Measurements from ENCODE around the gene CD101. TPM values are rescaled to one million over a fixed set of nuclear protein-coding genes. Genes with fewer than 3 reads are reported as not detected.

CD101 gene
- total and polyA plus RNA-seq, 2 experiments from 2014 or later: 1.2 to 1.3 TPM

DNA sequence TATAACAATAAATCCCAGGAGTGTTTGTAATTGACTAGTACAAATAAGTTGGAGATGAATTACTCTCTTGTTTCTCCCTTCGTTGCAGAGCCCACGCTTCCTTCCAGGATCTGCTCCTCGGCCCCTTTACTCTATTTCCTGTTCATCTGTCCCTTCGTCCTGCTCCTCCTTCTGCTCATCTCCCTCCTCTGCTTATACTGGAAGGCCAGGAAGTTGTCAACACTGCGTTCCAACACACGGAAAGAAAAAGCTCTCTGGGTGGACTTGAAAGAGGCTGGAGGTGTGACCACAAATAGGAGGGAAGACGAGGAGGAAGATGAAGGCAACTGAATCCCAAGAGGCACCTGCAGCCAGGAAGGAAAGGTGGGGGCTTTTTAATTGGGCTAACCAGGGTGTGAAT, 32.2 kb downstream of the CD101 start:
- H3K4me3 ChIP-seq: no peak overlapping the region
- no peaks in the 10 kb centered on the region for H3K27me3 ChIP-seq (ENCODE audit: insufficient read depth)
- no peak overlapping the region for H3K4me2 ChIP-seq
- H3K27ac Mint-ChIP-seq: no peak overlapping the region; the same call in 1 of the 2 replicates
- H3K9me2 ChIP-seq (ENCODE audit: insufficient read depth): no peaks in the 10 kb centered on the region
- H4K20me1 ChIP-seq (replicated peaks; ENCODE audit: insufficient read depth): no peaks in the 10 kb centered on the region
- no peaks in the 10 kb centered on the region for H3K36me3 ChIP-seq (ENCODE audit: insufficient read depth)
- no peaks in the 10 kb centered on the region for H3K4me1 ChIP-seq (ENCODE audit: insufficient read depth)
- no peaks in the 10 kb centered on the region for H3K27me3 Mint-ChIP-seq (ENCODE audit: insufficient read depth, low read depth, poor library complexity)
- DNase-seq (ENCODE audit: low spot score) (no peak), ATAC-seq (no peak)
- TF ChIP-seq EZH2phosphoT487 (IDR thresholded peaks at IDR 0.05; ENCODE audit: unreplicated experiment) (no peak), STAT1 (IDR thresholded peaks at IDR 0.05; ENCODE audit: unreplicated experiment) (no peak), POLR2AphosphoS5 (IDR thresholded peaks at IDR 0.05; ENCODE audit: low read depth) (no peak), NANOG (IDR thresholded peaks at IDR 0.05; ENCODE audit: borderline replicate concordance) (no peak), CREB1 (CRISPR knock-in tag; IDR thresholded peaks at IDR 0.05; ENCODE audit: low read depth) (no peak), ZNF331 (CRISPR knock-in tag; IDR thresholded peaks at IDR 0.05; ENCODE audit: low read depth) (no peak)
- H3K9me3 Mint-ChIP-seq: no peaks in the 10 kb centered on the region; the same call in 2 of the 3 replicates
- H3K79me2 ChIP-seq (replicated peaks; ENCODE audit: insufficient read depth): no peaks in the 10 kb centered on the region
- no peak overlapping the region for H2AFZ ChIP-seq
- no peaks in the 10 kb centered on the region for H3K36me3 Mint-ChIP-seq (ENCODE audit: low read depth)
- H3K27ac ChIP-seq (ENCODE audit: low read depth): no peak overlapping the region
- no peaks in the 10 kb centered on the region for H3F3A ChIP-seq (replicated peaks; ENCODE audit: low read depth)
- peaks cover 16% of the 10 kb centered on the region for H3K4me1 Mint-ChIP-seq
- no peak overlapping the region for H3K4me3 Mint-ChIP-seq

GRCh38 chr1:117034791-117035290, 33.3 kb downstream of the CD101 start:
- H3K4me1 ChIP-seq (ENCODE audit: insufficient read depth): no peaks in the 10 kb centered on the region
- ATAC-seq (peak; percentile 33), DNase-seq (ENCODE audit: low spot score) (no peak)
- Mint-ChIP-seq H3K4me3 (no peak overlapping the region), H3K27ac (no peak overlapping the region), H3K36me3 (ENCODE audit: low read depth) (no peaks in the 10 kb centered on the region), H3K4me1 (peaks cover 16% of the 10 kb centered on the region), H3K27me3 (ENCODE audit: insufficient read depth, low read depth, poor library complexity) (no peaks in the 10 kb centered on the region), H3K9me3 (no peaks in the 10 kb centered on the region; the same call in 2 of the 3 replicates)
- H3K79me2 ChIP-seq (replicated peaks; ENCODE audit: insufficient read depth): no peaks in the 10 kb centered on the region
- no peak overlapping the region for H2AFZ ChIP-seq
- H3K9me2 ChIP-seq (ENCODE audit: insufficient read depth): no peaks in the 10 kb centered on the region
- H3K4me2 ChIP-seq: 0 out of 2 replicates have a peak overlapping the region, but pooled peaks have one; percentile 15
- no peak overlapping the region for H3K27ac ChIP-seq (ENCODE audit: low read depth)
- H3K4me3 ChIP-seq: no peak overlapping the region
- no peaks in the 10 kb centered on the region for H3K27me3 ChIP-seq (ENCODE audit: insufficient read depth)
- H3K36me3 ChIP-seq (ENCODE audit: insufficient read depth): no peaks in the 10 kb centered on the region
- no peaks in the 10 kb centered on the region for H3F3A ChIP-seq (replicated peaks; ENCODE audit: low read depth)
- H4K20me1 ChIP-seq (replicated peaks; ENCODE audit: insufficient read depth): no peaks in the 10 kb centered on the region
- TF ChIP-seq ZNF114 (CRISPR knock-in tag; IDR thresholded peaks at IDR 0.05): no peak
- no peak for TF ChIP-seq NANOG (IDR thresholded peaks at IDR 0.05; ENCODE audit: borderline replicate concordance)
- no peak for TF ChIP-seq EZH2 (IDR thresholded peaks at IDR 0.05; ENCODE audit: low read depth, unreplicated experiment)
- no peak for TF ChIP-seq ETS1 (IDR thresholded peaks at IDR 0.05)
- no peak for TF ChIP-seq POLR2AphosphoS5 (IDR thresholded peaks at IDR 0.05; ENCODE audit: low read depth)
- TF ChIP-seq CREB1 (CRISPR knock-in tag; IDR thresholded peaks at IDR 0.05; ENCODE audit: low read depth): no peak
- no peak for TF ChIP-seq EZH2phosphoT487 (IDR thresholded peaks at IDR 0.05; ENCODE audit: unreplicated experiment)
- TF ChIP-seq, protein P1, sequence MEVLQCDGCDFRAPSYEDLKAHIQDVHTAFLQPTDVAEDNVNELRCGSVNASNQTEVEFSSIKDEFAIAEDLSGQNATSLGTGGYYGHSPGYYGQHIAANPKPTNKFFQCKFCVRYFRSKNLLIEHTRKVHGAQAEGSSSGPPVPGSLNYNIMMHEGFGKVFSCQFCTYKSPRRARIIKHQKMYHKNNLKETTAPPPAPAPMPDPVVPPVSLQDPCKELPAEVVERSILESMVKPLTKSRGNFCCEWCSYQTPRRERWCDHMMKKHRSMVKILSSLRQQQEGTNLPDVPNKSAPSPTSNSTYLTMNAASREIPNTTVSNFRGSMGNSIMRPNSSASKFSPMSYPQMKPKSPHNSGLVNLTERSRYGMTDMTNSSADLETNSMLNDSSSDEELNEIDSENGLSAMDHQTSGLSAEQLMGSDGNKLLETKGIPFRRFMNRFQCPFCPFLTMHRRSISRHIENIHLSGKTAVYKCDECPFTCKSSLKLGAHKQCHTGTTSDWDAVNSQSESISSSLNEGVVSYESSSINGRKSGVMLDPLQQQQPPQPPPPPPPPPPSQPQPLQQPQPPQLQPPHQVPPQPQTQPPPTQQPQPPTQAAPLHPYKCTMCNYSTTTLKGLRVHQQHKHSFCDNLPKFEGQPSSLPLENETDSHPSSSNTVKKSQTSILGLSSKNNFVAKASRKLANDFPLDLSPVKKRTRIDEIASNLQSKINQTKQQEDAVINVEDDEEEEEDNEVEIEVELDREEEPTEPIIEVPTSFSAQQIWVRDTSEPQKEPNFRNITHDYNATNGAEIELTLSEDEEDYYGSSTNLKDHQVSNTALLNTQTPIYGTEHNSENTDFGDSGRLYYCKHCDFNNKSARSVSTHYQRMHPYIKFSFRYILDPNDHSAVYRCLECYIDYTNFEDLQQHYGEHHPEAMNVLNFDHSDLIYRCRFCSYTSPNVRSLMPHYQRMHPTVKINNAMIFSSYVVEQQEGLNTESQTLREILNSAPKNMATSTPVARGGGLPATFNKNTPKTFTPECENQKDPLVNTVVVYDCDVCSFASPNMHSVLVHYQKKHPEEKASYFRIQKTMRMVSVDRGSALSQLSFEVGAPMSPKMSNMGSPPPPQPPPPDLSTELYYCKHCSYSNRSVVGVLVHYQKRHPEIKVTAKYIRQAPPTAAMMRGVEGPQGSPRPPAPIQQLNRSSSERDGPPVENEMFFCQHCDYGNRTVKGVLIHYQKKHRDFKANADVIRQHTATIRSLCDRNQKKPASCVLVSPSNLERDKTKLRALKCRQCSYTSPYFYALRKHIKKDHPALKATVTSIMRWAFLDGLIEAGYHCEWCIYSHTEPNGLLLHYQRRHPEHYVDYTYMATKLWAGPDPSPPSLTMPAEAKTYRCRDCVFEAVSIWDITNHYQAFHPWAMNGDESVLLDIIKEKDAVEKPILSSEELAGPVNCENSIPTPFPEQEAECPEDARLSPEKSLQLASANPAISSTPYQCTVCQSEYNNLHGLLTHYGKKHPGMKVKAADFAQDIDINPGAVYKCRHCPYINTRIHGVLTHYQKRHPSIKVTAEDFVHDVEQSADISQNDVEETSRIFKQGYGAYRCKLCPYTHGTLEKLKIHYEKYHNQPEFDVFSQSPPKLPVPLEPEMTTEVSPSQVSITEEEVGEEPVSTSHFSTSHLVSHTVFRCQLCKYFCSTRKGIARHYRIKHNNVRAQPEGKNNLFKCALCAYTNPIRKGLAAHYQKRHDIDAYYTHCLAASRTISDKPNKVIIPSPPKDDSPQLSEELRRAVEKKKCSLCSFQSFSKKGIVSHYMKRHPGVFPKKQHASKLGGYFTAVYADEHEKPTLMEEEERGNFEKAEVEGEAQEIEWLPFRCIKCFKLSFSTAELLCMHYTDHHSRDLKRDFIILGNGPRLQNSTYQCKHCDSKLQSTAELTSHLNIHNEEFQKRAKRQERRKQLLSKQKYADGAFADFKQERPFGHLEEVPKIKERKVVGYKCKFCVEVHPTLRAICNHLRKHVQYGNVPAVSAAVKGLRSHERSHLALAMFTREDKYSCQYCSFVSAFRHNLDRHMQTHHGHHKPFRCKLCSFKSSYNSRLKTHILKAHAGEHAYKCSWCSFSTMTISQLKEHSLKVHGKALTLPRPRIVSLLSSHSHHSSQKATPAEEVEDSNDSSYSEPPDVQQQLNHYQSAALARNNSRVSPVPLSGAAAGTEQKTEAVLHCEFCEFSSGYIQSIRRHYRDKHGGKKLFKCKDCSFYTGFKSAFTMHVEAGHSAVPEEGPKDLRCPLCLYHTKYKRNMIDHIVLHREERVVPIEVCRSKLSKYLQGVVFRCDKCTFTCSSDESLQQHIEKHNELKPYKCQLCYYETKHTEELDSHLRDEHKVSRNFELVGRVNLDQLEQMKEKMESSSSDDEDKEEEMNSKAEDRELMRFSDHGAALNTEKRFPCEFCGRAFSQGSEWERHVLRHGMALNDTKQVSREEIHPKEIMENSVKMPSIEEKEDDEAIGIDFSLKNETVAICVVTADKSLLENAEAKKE (CRISPR knock-in tag; IDR thresholded peaks at IDR 0.05): no peak
- TF ChIP-seq CTCF (conservative IDR thresholded peaks at IDR 0.05; ENCODE audit: low read depth in 2 of 2): no peak

All from GM23338 (cell line).